ENCODE data around the gene ATG16L2.

DNA sequence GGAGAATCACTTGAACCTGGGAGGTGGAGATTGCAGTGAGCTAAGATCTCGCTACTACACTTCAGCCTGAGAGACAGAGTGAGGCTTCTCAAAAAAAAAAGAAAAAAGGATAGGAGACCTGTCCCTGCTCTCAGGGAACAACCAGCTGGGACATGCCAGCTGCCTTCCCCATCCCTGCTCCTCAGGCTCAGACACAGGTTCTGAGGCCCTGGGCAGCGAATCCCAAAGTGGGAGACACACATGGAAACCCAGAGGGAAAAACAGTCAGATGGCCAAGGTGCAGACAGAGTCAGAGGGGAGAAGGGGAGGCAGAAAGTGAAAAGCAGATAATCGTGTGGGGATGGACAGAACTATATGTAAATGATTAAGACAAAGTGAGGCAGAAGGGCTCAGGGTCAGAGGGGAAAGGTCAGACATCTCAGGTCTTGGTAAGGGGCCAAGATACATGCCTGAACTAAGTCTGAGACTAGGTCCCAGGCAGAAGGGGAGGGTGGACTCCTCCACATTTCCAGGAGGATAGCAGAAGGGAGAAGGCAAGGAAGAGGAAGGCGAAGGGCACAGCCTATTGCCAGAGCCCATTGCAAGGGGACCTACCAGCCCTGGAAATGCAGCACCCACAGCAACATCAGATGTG is 34.6 kb upstream of the ATG16L2 start:
- TF ChIP-seq POLR2AphosphoS5 (IDR thresholded peaks at IDR 0.05) (no peak), EZH2 (IDR thresholded peaks at IDR 0.05; ENCODE audit: borderline replicate concordance, insufficient read depth, low read length, poor library complexity, severe bottlenecking) (no peak), SMC3 (conservative IDR thresholded peaks at IDR 0.05; ENCODE audit: poor library complexity) (no peak), TAF1 (IDR thresholded peaks at IDR 0.05; ENCODE audit: low read depth) (no peak), RAD21 (conservative IDR thresholded peaks at IDR 0.05) (no peak), EP300 (conservative IDR thresholded peaks at IDR 0.05; ENCODE audit: poor library complexity, severe bottlenecking) (no peak)
- TF ChIP-seq, protein P1, sequence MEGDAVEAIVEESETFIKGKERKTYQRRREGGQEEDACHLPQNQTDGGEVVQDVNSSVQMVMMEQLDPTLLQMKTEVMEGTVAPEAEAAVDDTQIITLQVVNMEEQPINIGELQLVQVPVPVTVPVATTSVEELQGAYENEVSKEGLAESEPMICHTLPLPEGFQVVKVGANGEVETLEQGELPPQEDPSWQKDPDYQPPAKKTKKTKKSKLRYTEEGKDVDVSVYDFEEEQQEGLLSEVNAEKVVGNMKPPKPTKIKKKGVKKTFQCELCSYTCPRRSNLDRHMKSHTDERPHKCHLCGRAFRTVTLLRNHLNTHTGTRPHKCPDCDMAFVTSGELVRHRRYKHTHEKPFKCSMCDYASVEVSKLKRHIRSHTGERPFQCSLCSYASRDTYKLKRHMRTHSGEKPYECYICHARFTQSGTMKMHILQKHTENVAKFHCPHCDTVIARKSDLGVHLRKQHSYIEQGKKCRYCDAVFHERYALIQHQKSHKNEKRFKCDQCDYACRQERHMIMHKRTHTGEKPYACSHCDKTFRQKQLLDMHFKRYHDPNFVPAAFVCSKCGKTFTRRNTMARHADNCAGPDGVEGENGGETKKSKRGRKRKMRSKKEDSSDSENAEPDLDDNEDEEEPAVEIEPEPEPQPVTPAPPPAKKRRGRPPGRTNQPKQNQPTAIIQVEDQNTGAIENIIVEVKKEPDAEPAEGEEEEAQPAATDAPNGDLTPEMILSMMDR (IDR thresholded peaks at IDR 0.05; ENCODE audit: poor library complexity, severe bottlenecking): no peak
